H1 (cell line): ENCODE data around the gene DEFB119. TPM values are rescaled to one million over a fixed set of nuclear protein-coding genes. Genes with fewer than 3 reads are reported as not detected.

Experiments
- CTCF ChIA-PET: fragments of 300-600 bp; sonication (Branson Sonifier 250); formaldehyde crosslinking; loops from one replicate; lab custom pipeline; 2021; ENCODE audit not compliant: partially characterized antibody; lab: Charles Lee
- POLR2A ChIA-PET: fragments of 300-600 bp; sonication (Branson Sonifier 250); formaldehyde crosslinking; loops from one replicate; lab custom pipeline; 2021; ENCODE audit warnings: inconsistent platforms; ENCODE audit not compliant: partially characterized antibody; lab: Charles Lee
- DNase-seq, 2 experiments: peaks; one replicate each; pipeline versions ENCODE4 v3.0.0 to v3.0.0-alpha.2; 2010 to 2022; ENCODE audit warnings: low spot score in 2 of 2, low read depth in 1 of 2, mixed read lengths in 1 of 2
- FAIRE-seq: peaks from 2 replicates; lab custom pipeline; 2011; peaks lifted over from hg19 to GRCh38; lab: Jason Lieb, UNC
- H2AFZ ChIP-seq: 2 replicates; pipeline ENCODE4 v1.8.1; 2012; ENCODE audit warnings: low read length, inconsistent platforms
- H2AK5ac ChIP-seq: 2 replicates; pipeline ENCODE4 v1.6.1; 2013; ENCODE audit warnings: low read depth, low read length
- H2BK120ac ChIP-seq: replicated peaks from 2 replicates; pipeline ENCODE3; 2013; ENCODE audit warnings: low read depth, low read length, inconsistent platforms
- H2BK12ac ChIP-seq: 2 replicates; pipeline ENCODE4 v1.6.1; 2013; ENCODE audit warnings: low read depth, low read length
- H2BK15ac ChIP-seq: 2 replicates; pipeline ENCODE4 v1.6.1; 2013; ENCODE audit warnings: low read length
- H2BK20ac ChIP-seq: 2 replicates; pipeline ENCODE4 v1.6.1; 2013; ENCODE audit warnings: low read length
- H2BK5ac ChIP-seq: 2 replicates; pipeline ENCODE4 v1.6.1; 2013; ENCODE audit warnings: low read depth, low read length
- H3K14ac ChIP-seq: 2 replicates; pipeline ENCODE4 v1.6.1; 2013; ENCODE audit warnings: inconsistent platforms; ENCODE audit not compliant: insufficient read length
- H3K18ac ChIP-seq: 2 replicates; pipeline ENCODE4 v1.6.1; 2013; ENCODE audit warnings: low read length; ENCODE audit errors: extremely low read depth
- H3K23ac ChIP-seq: 2 replicates; pipeline ENCODE4 v1.6.1; 2013; ENCODE audit warnings: inconsistent platforms; ENCODE audit not compliant: insufficient read length
- H3K23me2 ChIP-seq: 2 replicates; pipeline ENCODE4 v1.6.1; 2013; ENCODE audit warnings: low read depth, low read length
- H3K27ac ChIP-seq: 2 replicates; pipeline ENCODE4 v1.6.1; 2011; ENCODE audit warnings: low read depth, low read length, inconsistent platforms
- H3K27me3 ChIP-seq, 4 experiments: replicated peaks in 1 of 4; 1 replicate in 1 of 4; 2 replicates in 3 of 4; pipeline versions ENCODE4 v1.6.1 to v1.8.1; 2011 to 2013; ENCODE audit warnings: low read length in 3 of 4, mild to moderate bottlenecking in 3 of 4, inconsistent platforms in 2 of 4, mixed read lengths in 2 of 4, moderate library complexity in 1 of 4; ENCODE audit not compliant: control insufficient read depth in 3 of 4, insufficient read depth in 3 of 4; ENCODE audit errors: extremely low read depth in 1 of 4
- H3K36me3 ChIP-seq, 4 experiments: 2 replicates each; pipeline versions ENCODE4 v1.6.1 to v1.8.1; 2011 to 2013; ENCODE audit warnings: mild to moderate bottlenecking in 4 of 4, low read length in 3 of 4, moderate library complexity in 2 of 4, control low read depth in 1 of 4, inconsistent platforms in 1 of 4; ENCODE audit not compliant: insufficient read depth in 4 of 4, control insufficient read depth in 2 of 4
- H3K4ac ChIP-seq: replicated peaks from 2 replicates; pipeline ENCODE3; 2013; ENCODE audit warnings: low read length, low read depth, mixed read lengths, inconsistent platforms; ENCODE audit not compliant: insufficient read length
- H3K4me1 ChIP-seq, 4 experiments: replicated peaks in 1 of 4; 1 replicate in 1 of 4; 2 replicates in 3 of 4; pipeline versions ENCODE4 v1.6.1 to v1.8.1; 2011 to 2013; ENCODE audit warnings: low read length in 3 of 4, inconsistent platforms in 2 of 4, mixed read lengths in 1 of 4; ENCODE audit not compliant: insufficient read depth in 4 of 4, control insufficient read depth in 3 of 4
- H3K4me2 ChIP-seq, 2 experiments: 2 replicates each; pipeline versions ENCODE4 v1.6.1 to v1.8.1; 2011 to 2013; ENCODE audit warnings: low read depth in 2 of 2, low read length in 2 of 2, control low read depth in 1 of 2, inconsistent platforms in 1 of 2, mild to moderate bottlenecking in 1 of 2; ENCODE audit not compliant: insufficient read depth in 1 of 2
- H3K4me3 ChIP-seq, 4 experiments: fragments of 200-600, 300-600 bp in 1 of 4; sonication (generic), shearing (Covaris generic), sonication (Bioruptor Twin) in 1 of 4; 2 replicates each; pipeline versions ENCODE4 v1.5.1 to v1.8.1; 2011 to 2016; ENCODE audit warnings: low read length in 4 of 4, low read depth in 3 of 4, control low read depth in 2 of 4, inconsistent platforms in 2 of 4, mild to moderate bottlenecking in 2 of 4, mixed read lengths in 1 of 4, moderate library complexity in 1 of 4; ENCODE audit not compliant: insufficient read depth in 2 of 4; ENCODE audit errors: extremely low read depth in 1 of 4
- H3K56ac ChIP-seq: replicated peaks from 2 replicates; pipeline ENCODE3; 2013; ENCODE audit warnings: low read depth, mild to moderate bottlenecking, mixed read lengths, low read length, inconsistent platforms; ENCODE audit not compliant: insufficient read length
- H3K79me1 ChIP-seq: 2 replicates; pipeline ENCODE4 v1.6.1; 2013; ENCODE audit warnings: low read depth, low read length, control low read depth
- H3K79me2 ChIP-seq, 2 experiments: 2 replicates each; pipeline versions ENCODE4 v1.6.1 to v1.8.1; 2012 to 2013; ENCODE audit warnings: low read length in 2 of 2, mild to moderate bottlenecking in 2 of 2, inconsistent platforms in 1 of 2; ENCODE audit not compliant: insufficient read depth in 2 of 2, control insufficient read depth in 1 of 2
- H3K9ac ChIP-seq, 4 experiments: replicated peaks in 1 of 4; 1 replicate in 1 of 4; 2 replicates in 3 of 4; pipeline versions ENCODE4 v1.6.1 to v1.8.1; 2011 to 2013; ENCODE audit warnings: low read depth in 3 of 4, low read length in 3 of 4, control low read depth in 2 of 4, mild to moderate bottlenecking in 2 of 4, moderate library complexity in 2 of 4, inconsistent platforms in 1 of 4; ENCODE audit errors: extremely low read depth in 1 of 4
- H3K9me3 ChIP-seq, 2 experiments: 2 replicates each; pipeline versions ENCODE4 v1.6.1 to v1.8.1; 2012 to 2013; ENCODE audit warnings: mild to moderate bottlenecking in 2 of 2, moderate library complexity in 2 of 2, control low read depth in 1 of 2, inconsistent platforms in 1 of 2, low read depth in 1 of 2, low read length in 1 of 2, mixed read lengths in 1 of 2; ENCODE audit not compliant: insufficient read depth in 2 of 2
- H4K20me1 ChIP-seq, 2 experiments: replicated peaks in 1 of 2; 2 replicates each; pipeline versions ENCODE3 to v1.8.1; 2011 to 2013; ENCODE audit warnings: inconsistent platforms in 2 of 2, low read length in 2 of 2, mild to moderate bottlenecking in 1 of 2; ENCODE audit not compliant: insufficient read depth in 2 of 2, control insufficient read depth in 1 of 2
- H4K5ac ChIP-seq: 2 replicates; pipeline ENCODE4 v1.6.1; 2013; ENCODE audit warnings: low read length, low read depth, mixed read lengths, inconsistent platforms; ENCODE audit not compliant: insufficient read length
- H4K8ac ChIP-seq: 2 replicates; pipeline ENCODE4 v1.8.0; 2013; ENCODE audit warnings: mild to moderate bottlenecking, moderate library complexity, low read length, inconsistent platforms; ENCODE audit not compliant: insufficient read depth; ENCODE audit errors: extremely low read depth
- H4K91ac ChIP-seq: replicated peaks from 2 replicates; pipeline ENCODE3; 2013; ENCODE audit warnings: low read length, mixed read lengths, inconsistent platforms; ENCODE audit not compliant: insufficient read length
- CBX5 ChIP-seq: fragments of 300-800, 300-1000 bp; sonication (generic); IDR thresholded peaks from 2 replicates; pipeline ENCODE4 v1.7.1; 2016; ENCODE audit warnings: antibody characterized with exemption, low read length, low read depth
- CREB1 ChIP-seq: IDR thresholded peaks from 2 replicates; pipeline ENCODE4 v1.6.1; 2012; ENCODE audit warnings: inconsistent platforms
- EGR1 ChIP-seq: IDR thresholded peaks from 2 replicates; pipeline ENCODE4 v1.6.1; 2011; ENCODE audit warnings: low read depth, low read length, borderline replicate concordance
- HDAC6 ChIP-seq: IDR thresholded peaks from one replicate; pipeline ENCODE4 v1.7.1; 2012; ENCODE audit warnings: low read depth, mild to moderate bottlenecking, inconsistent platforms, low read length, moderate library complexity
- KDM5A ChIP-seq: fragments of 200-600 bp; IDR thresholded peaks from 2 replicates; pipeline ENCODE4 v1.7.1; 2012; ENCODE audit warnings: mild to moderate bottlenecking, low read length, inconsistent platforms, mixed read lengths
- MAFK ChIP-seq: IDR thresholded peaks from 2 replicates; pipeline ENCODE4 v1.6.1; 2012; ENCODE audit warnings: low read depth, mild to moderate bottlenecking, improper control_type of control experiment, low read length
- MAX ChIP-seq: IDR thresholded peaks from 2 replicates; pipeline ENCODE4 v1.6.1; 2012; ENCODE audit warnings: inconsistent platforms
- RAD21 ChIP-seq, 2 experiments: IDR thresholded peaks in 1 of 2; conservative IDR thresholded peaks in 1 of 2; 2 replicates each; pipeline ENCODE4 v1.6.1; 2011; ENCODE audit warnings: low read depth in 2 of 2, low read length in 2 of 2, improper control_type of control experiment in 1 of 2, inconsistent platforms in 1 of 2, mild to moderate bottlenecking in 1 of 2, moderate library complexity in 1 of 2
- SP4 ChIP-seq: IDR thresholded peaks from 2 replicates; pipeline ENCODE4 v1.6.1; 2012; ENCODE audit warnings: low read length, inconsistent platforms
- SUZ12 ChIP-seq: fragments of 200-600 bp; sonication (generic); IDR thresholded peaks from 2 replicates; pipeline ENCODE4 v1.6.1; 2012; ENCODE audit warnings: mild to moderate bottlenecking, inconsistent platforms, low read length, moderate library complexity, mixed read lengths
- YY1 ChIP-seq: IDR thresholded peaks from 2 replicates; pipeline ENCODE4 v1.6.1; 2011; ENCODE audit warnings: low read depth, mild to moderate bottlenecking, low read length
- WGBS, 2 experiments: shearing (Covaris generic) in 1 of 2; methylation state at CpG; one replicate each; pipeline versions ENCODE4 v1.1.6 to v1.1.7; 2013 to 2015; ENCODE audit warnings: low lambda C conversion rate in 2 of 2, mixed read lengths in 2 of 2, inconsistent platforms in 1 of 2, low coverage in 1 of 2, missing lambda C conversion rate in 1 of 2; ENCODE audit not compliant: insufficient replicate concordance in 2 of 2, insufficient coverage in 1 of 2, insufficient read length in 1 of 2; ENCODE audit errors: extremely low coverage in 1 of 2, missing lambda C conversion rate in 1 of 2; 5-methylcytosine and 5-hydroxymethylcytosine counted together
- polyA plus RNA-seq, 7 experiments: library from polyadenylated mRNA; depleted of rRNA in 3 of 7; stranded (reverse) in 5 of 7; unstranded in 2 of 7; fragments of >200 nt in 5 of 7; fragments of 200-250 nt in 2 of 7; gene quantifications; 1 replicate in 5 of 7; 2 replicates in 1 of 7; 4 replicates in 1 of 7; pipeline versions ENCODE4 v1.2.1 to v1.2.3, GENCODE V29; 2011 to 2013; ENCODE audit warnings: missing spikeins in 2 of 7, mixed read lengths in 2 of 7
- total RNA-seq: library from RNA; stranded (reverse); fragmentation: NEBNext Ultra II Directional; extraction: Animal tissue kit (Norgen Biotek cat#: 25700); gene quantifications from 2 replicates; pipeline ENCODE4 v1.2.1, GENCODE V29; 2021

Gene DEFB119
- total and polyA plus RNA-seq, 2 of the 8 experiments (the other 6 are each of a cell fraction or from before 2014, with no cell fraction given): not detected

- DNase-seq: no peak
- Histone ChIP-seq H2AK5ac (no peak overlapping the region), H3K27ac (no peak overlapping the region), H3K79me2 (no peaks in the 10 kb centered on the region), H3K4me3 (no peak overlapping the region), H2BK20ac (no peak overlapping the region), H2AFZ (no peak overlapping the region), H3K9me3 (peaks cover 54 to 71% of the 10 kb centered on the region in 2 experiments), H2BK15ac (no peak overlapping the region), H3K27me3 (no peaks in the 10 kb centered on the region), H3K4me2 (no peak overlapping the region), H3K18ac (no peak overlapping the region), H4K91ac (no peak overlapping the region), H2BK12ac (no peak overlapping the region), H3K9ac (no peak overlapping the region), H3K4ac (no peak overlapping the region), H4K20me1 (no peaks in the 10 kb centered on the region), H3K36me3 (no peaks in the 10 kb centered on the region; a peak in 1 of 8 replicates), H2BK120ac (no peak overlapping the region), H3K23ac (no peak overlapping the region), H4K8ac (no peak overlapping the region), H3K4me1 (no peaks in the 10 kb centered on the region), H3K79me1 (no peaks in the 10 kb centered on the region), H2BK5ac (no peak overlapping the region), H3K56ac (no peak overlapping the region), H3K23me2 (no peaks in the 10 kb centered on the region), H4K5ac (no peak overlapping the region), H3K14ac (no peak overlapping the region)
- 73% methylated on average over 7 of the region's 7 CpGs; no CpG with 5 or more reads in 1 of the 2 experiments for WGBS, 2 experiments
- ChIA-PET POLR2A (no interaction called here), CTCF (no interaction called here)
- TF ChIP-seq RAD21 (IDR thresholded peaks at IDR 0.05 in 1 of 2, conservative IDR thresholded peaks at IDR 0.05 in 1 of 2; ENCODE audit: low read depth in 2 of 2, low read length in 2 of 2): no peak
- no peak for TF ChIP-seq SUZ12
- TF ChIP-seq CREB1: no peak
- no peak for TF ChIP-seq MAFK
- no peak for TF ChIP-seq KDM5A
- TF ChIP-seq HDAC6: no peak
- no peak for TF ChIP-seq EGR1
- no peak for TF ChIP-seq CBX5
- no peak for TF ChIP-seq MAX
- no peak for TF ChIP-seq YY1
- TF ChIP-seq SP4: no peak
- no peak for FAIRE-seq
Observed at GRCh38 chr20:31418307-31418706, 27.9 kb upstream of the DEFB119 start.
